K562 (cell line): ENCODE data around the gene HOXC11. TPM values are rescaled to one million over a fixed set of nuclear protein-coding genes. Genes with fewer than 3 reads are reported as not detected.
A peak's percentile ranks its signal among the peaks of the same experiment; 100 is the strongest.

Experiments used
- ATAC-seq: fragments of 200-7000 bp; cut with Tn5 transposase; 3 replicates; pipeline ENCODE4 v1.9.1; 2020; ENCODE audit warnings: moderate library complexity
- BruUV-seq: library from RNA; stranded (reverse); fragments of 400-500 nt; replicated peaks from 2 replicates; lab custom pipeline; 2021; lab: Mats Ljungman, UMichigan
- CTCF ChIA-PET: fragments of 300-600 bp; formaldehyde crosslinking; extraction: SDS; loops from one replicate; lab custom pipeline; 2021; ENCODE audit warnings: low intra/inter-chr PET ratio; lab: Yijun Ruan, JAX
- POLR2A ChIA-PET: fragments of 300-600, 350-650 bp; sonication (Branson Sonifier 250); formaldehyde crosslinking; extraction: SDS; loops from one replicate; lab custom pipeline; 2021; ENCODE audit warnings: antibody characterized with exemption, inconsistent platforms; lab: Yijun Ruan, JAX
- DNase-seq, 4 experiments: peaks; one replicate each; pipeline versions ENCODE4 v3.0.0 to v3.0.0-alpha.2; 2011 to 2018; ENCODE audit warnings: low spot score in 3 of 4, mixed read lengths in 3 of 4; ENCODE audit errors: extremely low read depth in 1 of 4
- FAIRE-seq: peaks from 2 replicates; lab custom pipeline; 2011; peaks lifted over from hg19 to GRCh38; lab: Jason Lieb, UNC
- H2AFZ ChIP-seq: 2 replicates; pipeline ENCODE4 v1.6.0; 2011; ENCODE audit warnings: low read depth, low read length, control low read depth, inconsistent platforms
- H3K27ac ChIP-seq: fragments of 200-600 bp; 3 replicates; pipeline ENCODE4 v1.8.0; 2011; ENCODE audit warnings: low read depth, mild to moderate bottlenecking, control low read depth, inconsistent platforms, low read length, moderate library complexity, mixed read lengths; ENCODE audit errors: extremely low read depth
- H3K27me3 ChIP-seq, 2 experiments: fragments of 300-600 bp in 1 of 2; 2 replicates in 1 of 2; 3 replicates in 1 of 2; pipeline versions ENCODE4 v1.6.0 to v1.8.0; 2011; ENCODE audit warnings: inconsistent platforms in 2 of 2, low read length in 2 of 2, mild to moderate bottlenecking in 1 of 2, mixed read lengths in 1 of 2, moderate library complexity in 1 of 2; ENCODE audit not compliant: control insufficient read depth in 2 of 2, insufficient read depth in 2 of 2
- H3K36me3 ChIP-seq: fragments of 300-600 bp; 3 replicates; pipeline ENCODE4 v1.8.0; 2011; ENCODE audit warnings: mild to moderate bottlenecking, low read length, inconsistent platforms; ENCODE audit not compliant: control insufficient read depth, insufficient read depth
- H3K4me1 ChIP-seq, 2 experiments: fragments of 200-600 bp in 1 of 2; replicated peaks in 1 of 2; 2 replicates in 1 of 2; 3 replicates in 1 of 2; pipeline versions ENCODE4 v1.5.1 to v1.8.0; 2011; ENCODE audit warnings: inconsistent platforms in 2 of 2, low read length in 2 of 2, mild to moderate bottlenecking in 1 of 2, mixed read lengths in 1 of 2, moderate library complexity in 1 of 2; ENCODE audit not compliant: control insufficient read depth in 2 of 2, insufficient read depth in 2 of 2
- H3K4me2 ChIP-seq: 2 replicates; pipeline ENCODE4 v1.6.1; 2011; ENCODE audit warnings: low read length, control low read depth, inconsistent platforms, mixed read lengths; ENCODE audit not compliant: insufficient read depth
- H3K4me3 ChIP-seq: fragments of 200-600 bp; sonication (generic), shearing (Covaris generic); 2 replicates; pipeline ENCODE4 v1.5.1; 2016; ENCODE audit warnings: control low read depth, inconsistent platforms
- H3K79me2 ChIP-seq: fragments of 200-600 bp; 3 replicates; pipeline ENCODE4 v1.8.0; 2011; ENCODE audit warnings: low read length, inconsistent platforms; ENCODE audit not compliant: control insufficient read depth, insufficient read depth
- H3K9ac ChIP-seq, 2 experiments: 2 replicates each; pipeline versions ENCODE4 v1.6.0 to v1.6.1; 2011; ENCODE audit warnings: low read depth in 2 of 2, low read length in 2 of 2, control low read depth in 1 of 2, inconsistent platforms in 1 of 2, mild to moderate bottlenecking in 1 of 2, mixed read lengths in 1 of 2; ENCODE audit not compliant: insufficient read depth in 1 of 2
- H3K9me1 ChIP-seq: one replicate; pipeline ENCODE4 v1.6.0; 2011; ENCODE audit warnings: inconsistent platforms, mild to moderate bottlenecking, low read length, moderate library complexity; ENCODE audit not compliant: control insufficient read depth, insufficient read depth
- H3K9me3 ChIP-seq: replicated peaks from 2 replicates; pipeline ENCODE4 v1.5.1; 2011; ENCODE audit warnings: low read depth, low read length, inconsistent platforms; ENCODE audit not compliant: control insufficient read depth, insufficient read depth
- H4K20me1 ChIP-seq: replicated peaks from 2 replicates; pipeline ENCODE4 v1.6.1; 2011; ENCODE audit warnings: low read length, inconsistent platforms, mixed read lengths; ENCODE audit not compliant: control insufficient read depth, insufficient read depth
- ELF1 ChIP-seq: fragments of 200-800 bp; sonication (Bioruptor generic); IDR thresholded peaks from 2 replicates; pipeline ENCODE4 v1.6.1; 2016; ENCODE audit warnings: missing genetic modification characterization, missing compliant biosample characterization
- PHTF2 ChIP-seq: fragments of 250-450 bp; sonication (Bioruptor Pico); IDR thresholded peaks from 2 replicates; pipeline ENCODE4 v1.5.0; 2021; ENCODE audit warnings: mild to moderate bottlenecking
- WGBS: fragments of 100-300 bp; shearing (Covaris generic); methylation state at CpG from one replicate; pipeline ENCODE4 v1.1.6; 2016; ENCODE audit warnings: low coverage, mixed read lengths; ENCODE audit not compliant: insufficient coverage; ENCODE audit errors: missing lambda C conversion rate; 5-methylcytosine and 5-hydroxymethylcytosine counted together
- in situ Hi-C: fragments of 300-500 bp; cut with MboI; formaldehyde crosslinking; loops from 4 replicates; pipeline ENCODE4 v1.15.0; 2018; ENCODE audit warnings: inconsistent platforms, mixed read lengths
- intact Hi-C: fragments of 100-400 bp; cut with micrococcal nuclease; formaldehyde crosslinking; loops from 2 replicates; pipeline ENCODE4 v1.14.2; 2022
- polyA plus RNA-seq, 8 experiments: library from polyadenylated mRNA; depleted of rRNA in 4 of 8; stranded (reverse) in 5 of 8; unstranded in 3 of 8; fragments of >200 nt; fragmentation: Nextera tagmentation in 2 of 8; fragmentation: Illumina TruSeq in 1 of 8; extraction: Ambion mirVana in 2 of 8; extraction: Trizol in 1 of 8; gene quantifications; 2 replicates each; pipeline versions ENCODE4 v1.2.1 to v1.2.3, GENCODE V29; 2011 to 2014; ENCODE audit warnings: inconsistent platforms in 1 of 8, missing spikeins in 1 of 8
- total RNA-seq, 7 experiments: library from RNA; depleted of rRNA in 6 of 7; stranded (reverse); fragments of >200 nt in 6 of 7; fragmentation: Illumina TruSeq in 2 of 7; extraction: Trizol in 2 of 7; gene quantifications; 2 replicates each; pipeline versions ENCODE4 v1.2.1 to v1.2.3, GENCODE V29; 2011 to 2021; ENCODE audit warnings: low replicate concordance in 1 of 7

The HOXC11 gene
- total and polyA plus RNA-seq, 9 of the 15 experiments (the other 6 are each of a cell fraction or from before 2014, with no cell fraction given) = not detected

DNA sequence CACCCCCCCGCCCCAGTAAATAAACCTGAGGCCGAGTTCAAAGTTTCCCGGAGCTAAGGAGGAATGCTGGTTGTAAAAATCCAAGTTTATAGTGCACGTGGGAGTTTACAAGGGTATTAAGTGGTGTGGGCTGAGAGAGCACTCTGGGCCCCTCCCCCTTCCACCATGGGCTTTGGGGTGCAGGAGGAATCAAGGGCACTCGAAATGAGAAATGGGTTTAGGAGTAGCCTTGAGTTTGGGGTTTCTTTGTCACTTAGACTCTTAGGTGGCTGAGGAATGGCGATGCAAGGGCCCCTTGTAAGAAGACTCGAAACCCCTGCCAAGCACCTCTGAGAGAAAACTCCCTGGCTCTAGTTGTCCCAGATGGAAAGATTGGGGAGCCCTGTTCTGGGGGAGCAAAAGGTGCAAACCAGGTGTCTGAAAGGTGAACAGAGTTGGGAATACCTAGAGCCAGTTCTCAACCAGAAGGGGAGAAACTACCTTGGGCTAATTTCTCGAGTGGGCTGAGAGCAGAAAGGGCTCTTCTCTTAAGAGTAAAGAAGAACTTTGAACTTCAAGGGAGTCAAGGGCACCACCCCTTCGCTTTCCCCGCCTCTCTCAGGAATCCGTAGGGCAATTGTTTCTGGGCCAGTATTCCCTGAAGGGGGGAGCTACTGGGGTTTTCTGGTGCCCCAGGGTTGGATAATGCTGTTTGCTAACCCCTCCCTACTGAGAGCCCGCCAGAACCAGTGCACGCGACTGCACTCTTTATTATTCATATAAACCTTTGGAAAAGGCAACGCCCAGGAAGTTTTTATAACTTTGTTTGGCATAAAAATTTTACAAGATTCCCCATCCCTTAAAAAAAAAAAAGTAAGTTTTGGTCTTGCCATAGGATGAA, 5.8 kb downstream of the HOXC11 start:
- Histone ChIP-seq H3K9me3 (no peaks in the 10 kb centered on the region), H3K36me3 (no peaks in the 10 kb centered on the region), H3K9me1 (no peaks in the 10 kb centered on the region), H3K4me3 (no peak overlapping the region), H3K4me1 (peaks cover 2 to 21% of the 10 kb centered on the region in 2 experiments; a peak in 2 of 5 replicates), H3K4me2 (no peak overlapping the region), H4K20me1 (no peaks in the 10 kb centered on the region; the same call in 1 of the 2 replicates), H3K27ac (no peak overlapping the region), H3K79me2 (no peaks in the 10 kb centered on the region), H2AFZ (peak overlapping the region; percentile 32; the same call in 1 of the 2 replicates), H3K27me3 (peaks cover 37 to 51% of the 10 kb centered on the region in 2 experiments), H3K9ac (no peak overlapping the region)
- ATAC-seq (no peak), DNase-seq (no peak), FAIRE-seq (no peak)
- POLR2A ChIA-PET = no interaction called here
- 0 out of 2 replicates have a peak, but pooled peaks have one; percentile 3 for TF ChIP-seq ELF1 (tag)
- no peak for TF ChIP-seq PHTF2 (CRISPR knock-in tag)
- CTCF ChIA-PET = interaction anchor here (0.6 kb wide), 1 partner anchor 186 kb away, joined by 3 read pairs; no protein-coding TSS in a partner anchor
- no TSS peak for BruUV-seq
- in situ Hi-C loops = no loop called here
- WGBS = 13% methylated on average over 15 of the region's 15 CpGs
- intact Hi-C loops = no loop called here
